Activated CD8-positive, alpha-beta memory T cell treated with anti-CD3 and anti-CD28 coated beads for 48 hours (primary cell): Measurements from ENCODE around the gene PCNX2.

Experiments used
- DNase-seq, 3 experiments: peaks; one replicate each; pipeline ENCODE4 v3.0.0-alpha.2; 2020; ENCODE audit warnings: low read depth in 2 of 3, low spot score in 2 of 3

PCNX2 gene

GRCh38 chr1:233295237-233295974 lies at the start of gene PCNX2:
Gene PCNX2, minus strand, starts transcription at chr1:233295725. Its CDS starts 247 bp downstream, at chr1:233295478.
- DNase-seq: peak; percentile 36 to 46 (median 41)

GRCh38 chr1:233343262-233343661 lies 47.7 kb upstream of the PCNX2 start:
- DNase-seq: no peak

- DNase-seq: no peak
Measured at GRCh38 chr1:233342086-233342485, 46.6 kb upstream of the PCNX2 start.

- DNase-seq: no peak
Measured at GRCh38 chr1:233340966-233341516, 45.5 kb upstream of the PCNX2 start.

GRCh38 chr1:233340031-233340555 lies 44.6 kb upstream of the PCNX2 start:
- DNase-seq: no peak

- DNase-seq: no peak
Measured at GRCh38 chr1:233338102-233338501, 42.6 kb upstream of the PCNX2 start.

- no peak for DNase-seq
Measured at GRCh38 chr1:233337505-233337904, 42.0 kb upstream of the PCNX2 start.

GRCh38 chr1:233336554-233337456 lies 41.3 kb upstream of the PCNX2 start:
- no peak for DNase-seq

GRCh38 chr1:233334092-233334491 lies 38.6 kb upstream of the PCNX2 start:
- DNase-seq: no peak

GRCh38 chr1:233333086-233333485 lies 37.6 kb upstream of the PCNX2 start:
- no peak for DNase-seq

- DNase-seq: no peak
Measured at GRCh38 chr1:233331676-233332519, 36.4 kb upstream of the PCNX2 start.

GRCh38 chr1:233328142-233328921 lies 32.8 kb upstream of the PCNX2 start:
- peak in 1 of 3 experiments; percentile 1 for DNase-seq

- DNase-seq: peak in 1 of 3 experiments; percentile 1
Measured at GRCh38 chr1:233327651-233328141, 32.2 kb upstream of the PCNX2 start, which contains the start of gene MAP3K21. Gene MAP3K21, plus strand, starts transcription at chr1:233327724. Its CDS starts 305 bp downstream, at chr1:233328029.

- DNase-seq: peak; percentile 53 to 63 (median 58)
Measured at GRCh38 chr1:233326811-233327650, 31.5 kb upstream of the PCNX2 start.

- DNase-seq: no peak
Measured at GRCh38 chr1:233326319-233326718, 30.8 kb upstream of the PCNX2 start.

- no peak for DNase-seq
Measured at GRCh38 chr1:233323718-233324117, 28.2 kb upstream of the PCNX2 start.

GRCh38 chr1:233320023-233320422 lies 24.5 kb upstream of the PCNX2 start:
- no peak for DNase-seq

- DNase-seq: no peak
Measured at GRCh38 chr1:233319272-233319671, 23.7 kb upstream of the PCNX2 start.

GRCh38 chr1:233316473-233316872 lies 20.9 kb upstream of the PCNX2 start:
- DNase-seq: no peak
